GM21360 (cell line): Measurements from ENCODE around the gene MGAT5.

Experiments used
- ATAC-seq: cut with Tn5 transposase; IDR thresholded peaks from one replicate; pipeline ENCODE4 v1.9.1; 2021; ENCODE audit warnings: mild to moderate bottlenecking, moderate library complexity; ENCODE audit not compliant: unreplicated experiment

MGAT5 gene

DNA sequence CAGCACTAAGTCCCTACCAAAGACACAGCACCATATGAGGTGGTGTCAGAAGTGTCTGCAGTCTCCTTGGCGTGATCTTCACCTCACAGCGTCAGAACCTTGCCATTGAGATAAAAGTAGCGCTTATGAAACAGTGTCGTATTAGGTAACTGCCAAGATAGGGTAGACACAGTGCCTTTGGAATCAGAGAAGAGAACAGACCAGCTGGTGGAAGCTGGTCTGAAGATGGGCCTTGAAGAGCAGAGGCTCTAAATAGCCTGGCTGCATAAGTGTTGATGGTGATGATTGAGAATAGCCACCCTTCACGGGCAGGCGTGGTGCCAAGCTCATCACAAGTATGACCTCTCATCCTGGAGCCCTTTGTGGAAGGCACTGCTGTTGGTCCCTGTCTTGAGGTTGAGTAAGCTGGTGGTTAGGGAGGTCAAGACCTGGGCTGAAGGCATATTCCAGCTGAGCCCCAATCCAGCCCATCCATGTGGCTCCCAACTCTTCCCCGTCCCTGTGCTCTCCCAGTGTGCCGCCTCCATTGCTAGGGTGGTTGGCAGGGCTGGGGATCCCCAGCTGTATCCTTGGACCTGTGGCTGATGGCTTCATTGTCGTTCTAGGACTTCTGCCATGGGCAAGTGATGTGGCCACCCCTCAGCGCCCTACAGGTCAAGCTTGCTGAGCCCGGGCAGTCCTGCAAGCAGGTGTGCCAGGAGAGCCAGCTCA lies 187.4 kb downstream of the MGAT5 start:
- no peak for ATAC-seq

DNA sequence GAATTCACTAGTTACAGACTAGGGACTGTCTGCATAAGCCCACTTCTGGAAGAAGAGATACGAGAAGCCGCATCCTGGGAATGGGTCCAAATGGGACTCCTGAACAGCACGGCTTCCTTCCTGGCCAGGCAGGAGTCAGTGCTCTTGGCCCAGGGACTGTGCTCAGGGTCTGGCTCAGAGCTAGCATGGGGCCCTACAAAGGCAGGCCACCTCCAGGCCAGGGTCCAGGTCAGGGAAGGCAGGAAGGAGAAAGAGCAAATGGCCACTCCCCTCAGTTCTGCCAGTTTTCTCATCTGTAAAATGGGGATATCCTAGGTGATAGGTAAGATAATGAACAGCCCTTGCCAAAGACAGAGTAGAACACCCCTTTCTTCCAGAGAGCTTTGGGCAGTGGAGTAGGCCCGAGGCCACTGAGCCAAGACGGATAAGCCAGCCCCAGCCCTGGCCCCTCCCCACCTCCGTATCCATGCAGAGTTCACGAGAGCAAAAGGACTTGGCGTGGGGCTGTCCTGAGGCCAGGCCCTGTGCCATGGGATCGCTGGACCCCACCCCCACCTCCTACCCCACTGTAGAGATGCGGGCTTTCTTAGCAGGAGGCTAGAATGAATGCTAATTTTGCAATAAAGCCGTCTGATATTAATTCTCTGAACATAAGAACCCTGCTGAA lies 190.1 kb downstream of the MGAT5 start:
- ATAC-seq, result no peak

DNA sequence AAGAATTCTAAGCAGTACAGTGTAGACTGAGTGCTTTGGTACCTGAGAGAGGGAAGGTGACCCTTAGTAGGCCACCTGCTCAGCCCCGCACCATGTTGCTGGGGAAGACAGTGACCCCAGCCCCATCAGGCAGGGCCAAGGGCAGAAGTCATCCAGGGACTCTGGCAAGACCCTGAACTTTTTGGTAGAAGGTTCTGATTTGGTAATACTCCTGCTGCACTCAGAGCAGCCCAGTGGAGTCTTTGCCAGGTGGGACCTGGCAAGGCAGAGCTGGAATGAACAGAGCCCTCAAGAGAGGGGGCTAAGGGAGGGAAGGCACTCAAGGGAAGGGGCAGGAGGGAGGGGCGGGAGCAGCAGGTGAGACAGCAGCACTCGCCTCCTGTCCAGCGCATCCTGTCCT lies 191.2 kb downstream of the MGAT5 start:
- ATAC-seq, result no peak

DNA sequence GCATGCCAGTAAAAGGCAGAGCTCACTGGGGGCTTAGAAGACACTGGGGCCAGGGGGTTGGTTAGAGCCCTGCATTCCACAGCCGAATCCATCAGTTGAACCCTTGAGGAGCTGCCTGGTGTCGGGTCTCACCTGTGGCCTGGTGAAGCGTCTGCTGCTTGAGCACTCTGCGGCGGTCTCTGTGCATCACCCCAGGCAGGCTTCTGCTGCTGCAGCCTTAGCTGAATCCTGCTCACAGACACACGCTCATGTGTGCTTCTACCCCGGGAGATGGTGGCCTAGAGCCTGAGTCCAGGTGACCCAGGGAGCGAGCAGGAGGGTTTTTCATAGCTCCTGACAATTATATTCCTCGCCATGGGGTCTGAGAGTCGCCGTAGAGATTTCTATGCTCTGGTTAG lies 192.1 kb downstream of the MGAT5 start:
- no peak for ATAC-seq

DNA sequence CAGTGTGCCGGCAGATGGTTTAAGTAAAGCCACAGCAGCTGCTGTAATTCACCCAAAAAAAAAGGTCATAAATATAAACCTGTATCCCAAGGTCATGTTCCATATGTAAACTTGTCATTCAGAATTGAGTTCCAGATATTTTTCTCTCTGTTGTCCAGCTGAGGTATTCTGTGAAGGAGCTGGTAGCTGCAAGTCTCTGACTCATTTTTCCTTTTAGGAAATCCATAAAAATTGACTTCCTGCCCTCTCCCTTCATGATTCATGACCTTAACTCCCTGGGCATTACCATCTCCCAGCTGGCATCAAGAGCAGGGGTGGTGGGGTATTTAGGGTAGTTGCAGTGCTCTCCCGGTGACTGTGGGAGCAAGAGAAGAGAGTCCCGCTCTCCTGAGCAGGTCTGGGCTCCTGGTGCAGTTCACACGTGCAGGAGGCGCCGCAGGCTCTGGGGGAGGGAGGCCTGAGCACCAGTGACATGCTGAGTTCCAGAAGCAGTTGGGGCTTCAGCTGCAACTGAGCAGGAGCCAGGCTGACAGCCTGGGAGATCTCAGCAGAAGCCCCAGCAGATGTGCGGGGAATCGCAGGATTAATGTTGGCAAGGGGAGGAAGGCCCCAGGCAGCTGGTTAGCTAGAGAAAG lies 192.6 kb downstream of the MGAT5 start:
- ATAC-seq, result no peak

DNA sequence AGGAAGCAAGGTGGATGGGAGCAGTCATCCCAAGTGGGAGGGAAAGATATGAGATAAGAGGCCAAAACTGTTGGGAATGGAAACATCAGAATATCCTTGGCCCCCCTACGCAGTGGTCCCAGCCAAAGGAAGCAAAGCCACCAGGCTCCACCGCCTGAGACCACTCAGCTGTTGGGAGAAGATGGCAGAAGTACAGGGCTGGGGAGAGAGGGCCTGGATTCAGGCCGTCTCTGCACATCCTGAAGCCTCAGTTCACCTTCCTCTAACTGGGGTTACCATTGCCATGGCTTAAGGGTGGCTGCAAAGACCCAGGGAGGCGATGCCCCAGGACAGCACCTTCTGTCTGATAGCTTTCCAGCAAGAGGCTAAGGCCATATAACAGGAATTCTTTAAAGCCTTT lies 193.8 kb downstream of the MGAT5 start:
- no peak for ATAC-seq

DNA sequence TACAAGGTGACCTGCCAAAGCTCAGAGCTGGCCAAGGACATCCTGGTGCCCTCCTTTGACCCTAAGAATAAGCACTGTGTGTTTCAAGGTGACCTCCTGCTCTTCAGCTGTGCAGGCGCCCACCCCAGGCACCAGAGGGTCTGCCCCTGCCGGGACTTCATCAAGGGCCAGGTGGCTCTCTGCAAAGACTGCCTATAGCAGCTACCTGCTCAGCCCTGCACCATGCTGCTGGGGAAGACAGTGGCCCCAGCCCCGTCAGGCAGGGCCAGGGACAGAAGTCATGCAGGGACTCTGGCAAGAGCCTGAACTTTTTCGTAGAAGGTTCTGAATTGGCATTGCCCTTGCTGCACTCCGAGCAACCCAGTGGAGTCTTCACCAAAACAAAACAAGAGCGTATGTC lies 194.8 kb downstream of the MGAT5 start:
- ATAC-seq, result no peak

DNA sequence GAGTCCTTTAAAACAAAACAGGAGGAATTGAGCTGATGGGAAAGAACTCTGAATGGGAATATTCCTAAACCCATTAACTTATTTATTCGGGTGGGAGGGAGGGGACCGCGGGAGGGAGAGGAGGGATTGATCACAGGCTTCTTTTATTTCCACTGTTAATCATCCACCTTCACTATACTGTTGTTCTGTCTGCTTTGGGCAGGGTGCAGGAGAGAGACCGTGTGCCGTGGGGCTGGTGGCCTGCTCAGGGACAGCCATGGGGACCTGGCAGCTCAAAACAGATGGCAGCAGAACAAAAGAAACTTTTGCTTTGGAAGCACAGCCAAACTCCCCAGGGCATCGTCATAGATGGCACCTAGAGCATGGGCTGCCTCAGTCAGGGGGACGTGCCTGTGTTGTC lies 195.3 kb downstream of the MGAT5 start:
- ATAC-seq, result no peak

DNA sequence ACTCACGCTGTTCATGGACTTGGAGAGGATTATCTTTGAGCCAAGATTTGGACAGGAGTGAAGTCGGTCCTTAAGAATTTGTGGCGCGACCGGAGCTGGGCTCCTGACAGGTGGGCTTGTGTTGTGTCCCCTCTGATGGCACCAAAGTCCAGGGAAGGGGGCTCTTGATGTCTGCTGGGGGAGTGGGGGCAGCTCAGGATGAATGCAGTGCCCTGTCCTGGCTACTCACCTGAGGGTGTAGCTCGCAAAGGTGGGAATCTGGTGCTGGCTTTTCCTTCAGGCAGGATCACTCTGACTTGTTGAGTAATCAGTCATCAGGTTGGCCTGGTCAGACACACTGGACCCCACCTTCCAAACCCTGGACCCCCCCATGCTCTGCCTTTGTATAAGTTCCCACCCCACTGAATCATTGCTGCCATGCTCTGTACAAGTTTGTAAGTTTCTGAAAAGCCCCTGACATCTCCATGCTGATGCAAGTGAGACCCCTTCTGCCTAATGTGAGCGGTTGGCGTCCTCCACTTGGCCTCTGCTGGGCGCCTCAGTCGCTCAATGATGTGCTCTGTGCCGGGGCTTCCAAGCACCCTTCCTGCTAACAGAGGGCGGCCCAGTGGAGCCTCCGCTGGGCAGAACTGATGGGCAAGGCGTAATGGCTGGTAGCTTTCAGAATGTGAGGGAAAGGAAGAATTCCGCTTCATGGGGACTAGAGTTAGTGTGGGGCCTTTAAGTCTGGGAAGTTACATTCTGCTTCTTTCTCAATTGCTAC lies 196.1 kb downstream of the MGAT5 start:
- ATAC-seq, result no peak

DNA sequence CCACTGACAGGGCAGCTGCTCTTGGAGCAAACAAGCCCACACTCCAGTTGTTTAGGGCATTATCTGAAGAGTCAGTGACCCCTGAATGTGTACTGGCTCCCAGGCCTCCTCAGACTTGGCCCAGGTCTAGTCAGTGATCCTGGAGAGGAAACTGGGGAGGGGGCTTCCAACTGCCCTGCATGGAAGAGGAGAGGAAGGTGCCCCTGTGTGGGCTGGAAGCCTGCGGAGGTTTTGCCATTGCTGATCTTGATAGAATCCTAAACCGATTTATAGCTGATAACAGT lies 197.4 kb downstream of the MGAT5 start:
- ATAC-seq, result no peak

DNA sequence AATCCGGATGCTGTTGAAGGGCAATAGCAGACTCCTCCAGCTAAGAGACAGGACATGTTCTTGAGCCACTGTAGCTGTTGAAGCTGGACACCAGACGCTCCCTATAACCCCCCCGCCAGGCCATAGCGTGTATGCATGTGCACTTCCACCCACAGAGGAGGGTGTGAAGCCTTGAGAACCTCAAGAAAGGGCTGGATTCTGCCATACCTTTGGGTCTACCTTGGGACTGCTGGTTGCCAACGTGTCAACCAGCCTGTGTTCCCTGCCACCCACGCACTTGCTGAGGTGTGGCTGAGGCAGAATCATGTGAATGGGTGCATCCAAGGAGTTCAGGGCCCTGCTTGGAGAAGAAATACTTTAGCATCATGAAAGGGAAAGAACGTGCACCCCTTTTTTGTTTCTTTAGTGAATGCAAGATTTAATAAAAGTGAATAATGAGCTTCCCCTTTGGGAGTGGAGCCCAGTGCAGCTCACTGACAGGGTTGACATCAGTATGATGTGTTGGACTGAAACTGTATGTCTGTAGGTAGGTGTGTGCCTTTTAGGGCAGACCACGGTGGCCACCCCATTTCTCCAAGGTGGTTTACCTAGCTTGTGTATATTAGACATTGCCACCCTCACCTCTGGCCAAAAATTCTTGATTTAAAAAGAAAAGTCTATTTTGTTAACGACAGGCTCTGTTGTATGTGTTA lies 198.3 kb downstream of the MGAT5 start:
- ATAC-seq, result no peak

DNA sequence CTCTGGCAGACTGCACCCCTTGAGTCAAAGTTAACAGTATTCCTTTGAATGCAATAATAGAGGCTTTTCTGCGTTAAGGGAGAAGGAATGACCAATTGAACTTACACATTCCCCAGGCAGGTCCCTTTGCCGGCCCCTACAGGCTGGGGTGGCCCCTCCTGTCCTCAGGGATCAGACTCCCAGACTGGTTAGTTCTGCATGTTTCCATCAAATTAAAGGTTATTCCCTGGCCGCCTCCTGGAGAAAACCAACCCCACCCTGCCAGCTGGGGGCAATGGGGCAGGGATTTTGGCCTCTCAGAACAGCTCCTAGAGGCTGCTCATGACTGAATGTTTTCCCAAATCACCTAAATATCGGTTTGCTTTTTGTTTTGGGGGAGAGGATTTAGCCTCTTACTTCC lies 199.6 kb downstream of the MGAT5 start:
- no peak for ATAC-seq

DNA sequence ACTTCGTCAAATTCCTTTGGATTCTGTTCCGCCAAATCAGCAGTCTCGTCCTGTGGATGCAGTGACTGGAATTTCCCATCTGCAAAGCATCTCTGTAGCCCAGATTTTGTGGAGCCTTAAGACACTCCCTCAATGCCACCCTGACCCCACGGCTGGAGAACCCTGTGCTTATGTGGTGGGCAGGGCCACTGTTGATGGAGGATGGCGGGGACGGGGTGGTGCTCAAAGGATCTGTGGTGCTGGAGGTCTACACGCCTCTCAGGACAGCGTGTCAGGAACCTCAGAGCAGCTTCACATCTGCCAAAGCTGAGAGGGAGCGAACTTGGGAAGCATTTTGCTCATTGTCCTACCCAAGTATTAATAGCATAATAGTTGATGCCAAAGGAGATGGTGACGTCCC lies 200.1 kb downstream of the MGAT5 start:
- no peak for ATAC-seq

DNA sequence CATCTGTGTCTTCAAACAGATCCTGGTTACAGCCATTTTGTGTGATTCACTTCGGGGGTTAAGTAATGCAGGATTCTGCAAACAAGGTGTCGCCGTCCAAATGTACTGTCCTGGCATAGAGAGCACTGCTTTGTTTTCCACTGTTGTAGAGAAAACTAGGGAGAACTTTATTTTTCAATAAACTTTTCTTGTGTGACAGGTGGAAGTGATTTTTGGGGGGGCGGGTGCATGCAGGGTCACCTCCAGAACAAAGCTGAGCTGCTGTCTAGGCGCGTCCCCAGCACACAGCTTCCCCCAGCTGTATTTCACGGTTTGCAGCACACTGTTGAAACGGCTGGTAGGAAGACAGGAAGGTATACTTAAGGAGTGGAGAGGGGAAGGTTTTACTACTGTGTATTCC lies 200.6 kb downstream of the MGAT5 start:
- ATAC-seq, result no peak

DNA sequence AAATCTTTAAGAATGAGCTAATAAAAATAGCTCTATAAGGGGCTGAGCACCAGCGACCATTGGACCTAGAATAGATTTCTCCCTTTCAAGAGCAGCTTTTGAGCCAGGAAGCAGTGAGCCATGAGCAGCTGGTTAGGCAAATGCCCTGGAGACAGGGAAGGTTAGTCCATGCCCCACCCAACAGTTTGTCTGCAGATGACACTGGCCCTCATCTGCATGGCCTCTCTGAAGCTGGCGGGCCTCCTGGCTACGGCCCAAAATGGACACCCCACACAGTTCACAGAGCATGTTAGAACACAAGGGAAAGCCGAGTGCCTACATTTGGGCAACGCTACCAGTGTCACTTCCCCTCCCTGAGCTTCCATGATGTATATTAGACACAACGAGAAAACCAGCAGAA lies 201.1 kb downstream of the MGAT5 start:
- ATAC-seq, result no peak

DNA sequence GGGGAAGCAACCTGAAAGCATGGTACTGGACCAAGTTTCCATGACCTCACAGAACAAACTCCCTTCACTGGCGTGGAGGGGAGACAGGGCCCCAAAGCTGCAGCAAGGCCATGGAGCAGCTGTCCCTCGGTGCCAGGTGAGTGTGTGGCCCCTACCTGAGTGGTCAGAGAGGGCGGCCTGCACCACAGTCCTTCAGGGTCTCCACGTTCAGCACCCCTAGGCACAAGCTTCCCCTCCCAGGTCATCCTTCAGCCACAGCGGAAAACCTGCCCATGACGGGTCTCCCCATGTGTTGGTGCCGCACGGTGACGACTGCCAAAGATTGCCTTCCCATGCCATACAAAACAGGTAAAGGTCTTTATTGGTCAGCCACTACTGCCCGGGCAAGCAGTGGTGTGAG lies 201.6 kb downstream of the MGAT5 start:
- no peak for ATAC-seq

DNA sequence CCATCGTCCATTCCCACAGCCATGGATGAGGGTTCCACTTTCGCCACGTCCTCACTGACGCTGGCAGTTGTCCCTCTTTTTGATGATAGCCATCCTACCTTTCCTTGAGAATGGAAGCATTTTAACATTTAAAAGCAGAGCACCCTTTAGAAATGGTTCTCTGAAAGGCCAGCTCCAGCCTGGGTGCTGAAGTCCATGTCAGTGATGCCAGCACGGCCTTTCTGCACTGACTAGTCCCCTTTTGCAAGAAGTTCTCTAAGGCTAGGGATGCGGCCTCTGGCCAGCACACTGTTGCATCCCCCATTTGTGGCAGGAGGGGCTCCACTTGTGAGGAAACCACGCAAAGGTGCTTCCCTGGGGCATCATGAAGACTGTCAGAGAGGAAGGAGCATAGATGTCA lies 203.5 kb downstream of the MGAT5 start:
- ATAC-seq, result no peak

DNA sequence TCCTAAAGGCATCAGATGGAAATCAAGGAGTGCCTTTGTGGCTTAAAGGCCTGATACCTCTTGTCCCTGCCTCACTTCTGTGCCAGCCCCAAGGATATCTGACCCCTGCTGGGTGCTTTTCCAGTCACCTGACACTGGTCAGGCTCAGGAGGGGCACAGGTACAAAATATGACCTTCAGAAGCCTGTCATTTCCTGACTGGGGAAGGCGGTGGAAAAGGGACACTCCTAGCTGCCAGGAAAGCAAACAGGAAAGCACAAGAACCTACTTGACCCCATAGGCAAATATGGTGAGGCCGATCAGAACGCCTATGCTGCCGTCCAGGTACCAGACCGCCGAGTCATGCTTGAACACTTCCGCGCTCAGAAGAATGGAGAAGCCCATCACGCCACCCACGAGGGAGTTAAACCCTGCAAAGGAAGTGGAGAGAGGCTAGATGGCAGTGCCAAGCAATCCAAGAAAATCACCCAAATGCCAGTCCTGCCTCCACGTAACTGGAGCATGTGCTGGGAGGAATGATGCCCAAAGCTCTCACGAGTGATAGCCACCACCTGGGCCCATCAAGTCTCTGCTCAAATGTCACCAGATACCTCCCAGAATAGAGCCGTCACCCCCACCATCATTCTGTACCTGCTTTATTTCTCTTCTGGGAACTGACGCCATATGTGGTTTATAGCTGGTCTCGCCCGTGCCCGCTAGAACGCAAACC lies 204.0 kb downstream of the MGAT5 start:
- ATAC-seq, result no peak

DNA sequence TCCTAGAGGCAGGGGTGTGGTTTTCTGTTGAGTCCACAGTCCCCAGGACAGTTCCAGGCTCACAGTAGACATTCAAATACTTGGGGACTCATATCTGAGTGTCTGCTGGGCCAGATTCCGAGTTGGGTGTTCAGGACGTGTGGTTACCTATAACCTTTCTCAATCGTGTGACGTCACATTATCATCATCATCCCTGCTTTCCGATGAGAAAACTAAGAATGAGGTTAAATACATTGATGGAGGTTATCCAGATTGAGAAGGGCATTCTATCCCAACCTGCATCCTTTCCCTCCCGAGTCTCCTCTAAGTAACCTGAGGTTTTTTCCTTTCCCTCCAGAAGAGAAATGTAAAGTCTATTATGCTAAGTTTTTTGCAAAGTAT lies 204.6 kb downstream of the MGAT5 start:
- no peak for ATAC-seq

DNA sequence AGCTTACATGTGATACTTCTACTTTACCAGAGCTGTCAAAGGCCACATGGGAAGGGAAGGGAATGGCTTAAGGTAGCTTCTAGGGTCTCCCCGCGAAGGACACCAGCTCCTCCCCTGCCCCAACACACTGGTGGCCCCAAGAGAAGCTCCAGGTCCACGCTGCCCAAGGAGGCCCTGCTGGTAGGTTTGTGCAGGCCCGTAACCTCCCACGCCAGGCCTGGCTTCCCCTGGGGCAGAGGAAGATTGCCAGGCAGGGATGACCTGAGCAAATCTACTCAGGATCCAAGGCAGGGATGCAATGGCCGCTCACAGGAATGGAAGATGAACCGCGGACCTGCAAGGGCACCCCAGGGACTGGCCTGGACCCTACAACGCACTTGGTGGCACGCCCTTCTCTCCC lies 205.1 kb downstream of the MGAT5 start:
- no peak for ATAC-seq
